Activated naive CD8-positive, alpha-beta T cell (primary cell): ENCODE results near the gene CDON.

ENCODE experiments used
- H3K27ac Mint-ChIP-seq: one replicate; pipeline ENCODE4 v1.8.0; 2021; ENCODE audit warnings: mixed read lengths
- H3K27me3 Mint-ChIP-seq: one replicate; pipeline ENCODE4 v1.8.0; 2021; ENCODE audit warnings: mixed read lengths
- H3K36me3 Mint-ChIP-seq: one replicate; pipeline ENCODE4 v1.8.0; 2021; ENCODE audit warnings: mixed read lengths
- H3K4me1 Mint-ChIP-seq: one replicate; pipeline ENCODE4 v1.8.0; 2021; ENCODE audit warnings: low read depth, mixed read lengths
- H3K4me3 Mint-ChIP-seq: one replicate; pipeline ENCODE4 v1.8.0; 2021; ENCODE audit warnings: mild to moderate bottlenecking, mixed read lengths
- H3K9me3 Mint-ChIP-seq: one replicate; pipeline ENCODE4 v1.8.0; 2021; ENCODE audit warnings: low read depth, mixed read lengths

The CDON gene

DNA sequence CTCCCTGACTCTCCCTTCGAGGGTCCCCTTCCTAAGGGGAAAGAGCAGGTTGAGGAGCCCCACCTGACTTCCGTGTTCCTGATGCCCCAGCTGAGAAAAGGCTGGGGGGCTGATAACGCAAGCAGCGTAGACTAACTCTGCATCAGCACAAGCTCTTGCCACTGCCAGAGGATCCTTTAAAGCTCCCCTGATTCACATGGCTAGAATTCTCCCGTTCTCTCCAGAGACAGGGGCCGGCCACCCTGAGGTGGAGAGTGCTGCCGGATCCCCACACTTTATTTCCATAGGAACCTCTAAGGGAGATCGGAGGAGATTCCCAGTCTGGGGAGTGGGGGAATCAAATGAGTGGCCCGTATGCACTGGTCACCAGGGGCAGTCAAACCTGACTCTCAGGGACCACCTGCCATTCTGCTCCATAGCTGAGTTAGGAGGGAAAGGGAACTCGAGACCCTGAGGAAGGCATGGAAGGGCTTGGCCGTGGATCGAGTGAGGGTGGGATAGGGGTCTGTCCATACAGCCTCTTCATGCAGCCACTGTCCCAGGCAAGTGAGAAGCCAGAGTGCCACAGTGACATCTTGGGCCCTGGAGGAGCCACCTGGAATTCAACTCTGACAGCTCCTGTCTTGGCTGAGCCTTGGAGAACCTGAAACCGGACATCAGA is 118.2 kb downstream of the CDON start:
- no peaks in the 10 kb centered on the region for H3K9me3 Mint-ChIP-seq
- H3K4me1 Mint-ChIP-seq: peaks cover 6% of the 10 kb centered on the region
- H3K27ac Mint-ChIP-seq: no peak overlapping the region
- H3K36me3 Mint-ChIP-seq: no peaks in the 10 kb centered on the region
- H3K4me3 Mint-ChIP-seq: no peak overlapping the region
- H3K27me3 Mint-ChIP-seq: no peaks in the 10 kb centered on the region

DNA sequence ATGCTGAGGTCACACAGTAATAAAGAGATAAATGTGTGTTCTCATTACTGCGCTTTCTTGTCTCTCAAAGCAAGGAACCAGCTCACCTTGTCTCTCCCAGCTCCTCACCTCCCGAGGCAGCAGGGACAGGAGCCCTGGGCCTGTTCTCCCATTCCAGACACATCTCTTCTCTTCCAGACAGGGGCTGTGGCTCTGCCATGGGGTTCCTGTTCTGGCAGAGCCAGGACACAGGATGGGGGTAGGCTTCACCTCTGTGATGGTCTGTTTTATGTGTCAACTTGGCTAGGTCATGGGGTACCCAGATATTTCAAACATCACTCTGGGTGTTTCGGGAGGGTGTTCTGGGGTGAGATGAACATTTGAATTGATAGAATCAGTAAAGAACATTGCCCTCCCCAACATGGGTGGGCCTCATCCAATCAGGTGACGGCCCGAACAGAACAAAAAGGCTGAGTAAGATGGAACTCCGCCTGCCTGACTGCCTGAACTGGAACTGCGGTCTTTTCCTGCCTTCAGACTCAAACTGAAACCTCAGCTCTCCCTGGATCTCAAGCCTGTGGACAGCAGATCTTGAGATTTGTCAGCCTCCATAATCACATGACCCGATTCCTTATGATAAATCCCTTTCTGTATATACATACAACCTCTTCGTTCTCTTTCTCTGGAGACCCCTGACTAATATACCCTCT is 118.9 kb downstream of the CDON start:
- peaks cover 8% of the 10 kb centered on the region for H3K4me1 Mint-ChIP-seq
- no peaks in the 10 kb centered on the region for H3K27me3 Mint-ChIP-seq
- H3K4me3 Mint-ChIP-seq: no peak overlapping the region
- no peaks in the 10 kb centered on the region for H3K36me3 Mint-ChIP-seq
- H3K9me3 Mint-ChIP-seq: no peaks in the 10 kb centered on the region
- no peak overlapping the region for H3K27ac Mint-ChIP-seq

DNA sequence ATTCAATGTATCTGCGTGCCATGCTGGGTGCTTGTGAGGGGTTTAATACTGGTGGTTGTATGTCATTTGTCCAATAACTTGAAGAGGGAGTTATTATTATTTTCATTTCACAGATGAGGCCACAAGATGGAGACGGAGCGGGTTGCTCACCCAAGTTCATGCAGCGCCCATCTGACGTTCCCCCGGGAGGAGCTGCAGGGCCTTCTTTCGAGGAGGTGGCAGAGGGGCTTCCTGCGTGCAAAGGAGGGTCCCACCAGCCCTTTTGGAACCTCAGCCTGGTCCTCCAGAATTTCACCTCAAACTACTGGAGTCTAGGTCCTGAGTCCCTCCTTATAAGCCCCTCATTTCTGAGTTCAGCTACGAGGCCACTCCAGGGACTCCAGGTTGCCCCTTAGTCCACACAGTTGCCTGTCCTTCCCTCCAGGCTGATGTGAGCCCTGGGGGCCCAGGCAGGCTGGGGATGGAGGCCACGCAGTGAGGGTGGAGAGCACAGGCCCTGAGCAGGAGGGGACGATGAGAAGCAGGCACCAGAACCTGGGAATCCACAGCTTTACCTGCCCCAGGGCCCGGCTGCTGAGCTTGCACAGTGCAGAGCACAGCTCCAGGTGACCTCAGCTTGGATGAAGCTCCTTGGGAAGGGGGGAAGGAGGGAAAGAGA is 119.8 kb downstream of the CDON start:
- Mint-ChIP-seq H3K9me3 (no peaks in the 10 kb centered on the region), H3K36me3 (no peaks in the 10 kb centered on the region), H3K27ac (no peak overlapping the region)

DNA sequence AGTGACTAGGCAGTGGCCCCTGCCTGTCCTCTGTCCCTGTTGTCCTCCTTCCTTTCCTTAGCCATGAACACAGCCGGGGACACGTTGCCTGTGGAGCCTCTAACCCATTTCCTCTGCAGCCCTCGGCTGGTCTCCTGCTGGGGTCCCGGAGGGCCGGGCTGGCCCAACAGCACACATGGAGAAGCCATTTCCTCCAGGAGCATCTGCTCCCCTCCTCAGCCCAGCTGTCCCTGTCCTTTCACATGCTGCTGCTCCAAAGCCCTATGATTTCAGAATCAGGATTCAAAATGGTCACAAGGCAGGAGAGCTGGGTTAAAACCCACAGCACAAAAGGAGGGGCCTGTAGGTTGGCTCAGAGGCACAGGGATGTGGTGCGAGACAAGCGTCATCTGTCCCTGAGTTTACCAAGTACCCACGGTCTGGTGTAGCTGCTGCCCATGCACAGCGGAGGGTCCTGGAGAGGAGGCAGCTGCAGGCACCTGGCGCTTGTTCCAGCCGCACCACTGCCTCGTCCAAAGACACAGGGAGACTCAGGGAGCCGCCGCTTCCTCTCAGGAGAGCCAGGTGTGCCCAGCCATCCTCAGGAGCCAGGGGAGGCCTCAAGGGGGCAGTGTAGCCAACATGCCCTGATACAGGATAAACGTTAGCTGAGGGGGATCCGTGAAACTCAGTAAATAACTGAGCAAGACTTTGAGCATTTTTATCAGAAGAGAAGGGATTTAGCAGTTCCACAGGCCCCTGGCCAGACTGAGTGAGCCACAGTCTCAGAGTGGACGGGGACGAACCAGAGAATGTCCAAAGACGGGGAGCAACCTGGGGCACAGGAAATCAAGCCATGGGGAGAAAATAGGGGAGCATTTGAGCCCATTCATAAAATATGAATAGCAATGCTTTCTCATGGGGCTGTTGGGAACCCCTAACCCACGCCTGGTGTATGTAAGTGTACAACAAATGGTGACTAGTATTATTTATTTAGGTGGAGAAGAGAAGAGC is 120.8 kb downstream of the CDON start:
- no peaks in the 10 kb centered on the region for H3K27me3 Mint-ChIP-seq
- no peaks in the 10 kb centered on the region for H3K9me3 Mint-ChIP-seq
- peaks cover 13% of the 10 kb centered on the region for H3K4me1 Mint-ChIP-seq
- no peak overlapping the region for H3K27ac Mint-ChIP-seq
- H3K4me3 Mint-ChIP-seq: no peak overlapping the region
- no peaks in the 10 kb centered on the region for H3K36me3 Mint-ChIP-seq

More for the DNA sequence above, 119.8 kb downstream of the CDON start:
- peaks cover 13% of the 10 kb centered on the region for H3K4me1 Mint-ChIP-seq
- no peak overlapping the region for H3K4me3 Mint-ChIP-seq
- H3K27me3 Mint-ChIP-seq: no peaks in the 10 kb centered on the region

DNA sequence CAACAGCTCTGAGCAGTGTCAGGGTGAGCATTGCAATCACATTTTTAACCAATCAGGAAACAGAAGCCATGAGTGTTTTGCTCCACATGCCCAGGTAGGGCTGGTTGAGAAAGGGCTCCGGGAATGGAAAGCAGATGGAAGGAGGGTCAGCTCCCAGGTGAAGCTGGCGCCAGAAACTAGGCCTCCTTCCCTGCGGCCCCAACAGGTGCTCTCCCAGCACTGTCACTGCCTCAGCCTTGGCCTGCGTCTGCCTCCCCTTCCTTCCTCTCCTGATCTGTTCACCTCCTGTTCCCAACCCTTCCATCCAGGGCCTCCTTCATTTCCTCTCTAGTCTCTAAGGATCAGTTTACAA is 121.4 kb downstream of the CDON start:
- H3K4me3 Mint-ChIP-seq: no peak overlapping the region
- no peaks in the 10 kb centered on the region for H3K36me3 Mint-ChIP-seq
- no peaks in the 10 kb centered on the region for H3K27me3 Mint-ChIP-seq
- peaks cover 13% of the 10 kb centered on the region for H3K4me1 Mint-ChIP-seq
- no peaks in the 10 kb centered on the region for H3K9me3 Mint-ChIP-seq
- H3K27ac Mint-ChIP-seq: no peak overlapping the region

DNA sequence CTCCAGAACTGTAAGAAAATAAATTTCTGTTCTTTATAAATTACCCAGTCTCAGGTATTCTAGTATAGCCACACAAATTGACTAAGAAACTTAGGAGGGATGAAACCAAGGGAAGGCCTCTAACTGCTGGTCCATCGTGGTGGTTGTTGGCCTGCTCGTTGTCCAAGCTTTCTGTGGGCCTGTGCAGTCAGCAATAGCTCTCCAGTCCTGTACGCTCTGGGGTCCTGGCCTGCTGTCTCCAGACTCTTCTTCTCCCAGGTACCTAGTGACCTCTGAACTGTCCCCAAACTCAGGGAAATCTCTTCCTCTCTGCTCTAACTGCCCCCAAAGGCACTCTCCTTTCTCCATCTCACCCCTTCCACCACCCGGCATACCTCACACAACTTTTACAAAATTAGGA is 122.5 kb downstream of the CDON start:
- Mint-ChIP-seq H3K36me3 (no peaks in the 10 kb centered on the region), H3K4me1 (peaks cover 13% of the 10 kb centered on the region), H3K27me3 (no peaks in the 10 kb centered on the region), H3K4me3 (no peak overlapping the region), H3K9me3 (no peaks in the 10 kb centered on the region), H3K27ac (no peak overlapping the region)

DNA sequence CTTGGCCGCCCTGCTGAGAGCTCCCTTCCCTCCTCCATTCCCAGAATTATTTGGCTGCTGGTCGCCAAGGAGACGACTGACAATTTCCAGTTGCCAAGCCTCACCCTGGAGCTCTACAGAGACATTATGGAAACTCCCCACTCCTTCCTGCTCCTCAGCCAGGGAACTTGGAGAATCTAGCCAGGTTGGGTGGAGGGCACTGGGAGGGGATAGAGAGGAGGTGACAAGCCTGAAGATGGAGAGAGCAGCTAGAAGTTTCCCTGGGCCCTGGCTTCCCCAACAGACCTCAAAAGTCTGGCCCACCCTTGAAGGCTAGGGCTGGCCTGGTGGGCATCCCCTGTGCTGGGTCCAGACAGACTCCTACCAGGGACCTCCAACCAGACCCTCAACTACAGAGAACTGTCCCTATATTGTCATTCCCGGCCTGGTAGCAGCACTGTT is 123.6 kb downstream of the CDON start:
- H3K36me3 Mint-ChIP-seq: no peaks in the 10 kb centered on the region
- H3K27me3 Mint-ChIP-seq: no peaks in the 10 kb centered on the region
- H3K4me3 Mint-ChIP-seq: no peak overlapping the region
- no peak overlapping the region for H3K27ac Mint-ChIP-seq
- H3K9me3 Mint-ChIP-seq: no peaks in the 10 kb centered on the region
- H3K4me1 Mint-ChIP-seq: peaks cover 13% of the 10 kb centered on the region

DNA sequence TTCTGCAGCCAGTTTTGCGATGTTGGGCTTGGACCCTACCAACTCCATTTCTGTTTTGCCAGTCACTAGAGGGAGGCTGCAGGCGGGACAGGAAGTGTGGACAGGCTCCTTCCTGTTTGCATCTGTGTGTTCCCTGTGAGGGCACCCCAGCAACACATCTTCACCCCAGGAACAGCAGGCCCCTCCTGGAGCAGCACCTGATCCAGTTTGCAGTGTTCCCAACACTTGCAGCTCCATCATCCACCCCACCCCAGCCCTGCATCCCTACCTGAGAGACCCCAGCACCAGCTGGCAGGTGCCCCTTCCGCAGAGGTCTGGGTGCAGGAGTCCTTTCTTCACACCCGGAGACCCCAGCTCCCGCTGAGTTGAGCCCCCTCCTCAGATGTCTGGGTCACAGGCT is 124.2 kb downstream of the CDON start:
- no peak overlapping the region for H3K27ac Mint-ChIP-seq
- H3K27me3 Mint-ChIP-seq: no peaks in the 10 kb centered on the region
- no peak overlapping the region for H3K4me3 Mint-ChIP-seq
- H3K36me3 Mint-ChIP-seq: no peaks in the 10 kb centered on the region
- H3K9me3 Mint-ChIP-seq: no peaks in the 10 kb centered on the region
- peaks cover 14% of the 10 kb centered on the region for H3K4me1 Mint-ChIP-seq

DNA sequence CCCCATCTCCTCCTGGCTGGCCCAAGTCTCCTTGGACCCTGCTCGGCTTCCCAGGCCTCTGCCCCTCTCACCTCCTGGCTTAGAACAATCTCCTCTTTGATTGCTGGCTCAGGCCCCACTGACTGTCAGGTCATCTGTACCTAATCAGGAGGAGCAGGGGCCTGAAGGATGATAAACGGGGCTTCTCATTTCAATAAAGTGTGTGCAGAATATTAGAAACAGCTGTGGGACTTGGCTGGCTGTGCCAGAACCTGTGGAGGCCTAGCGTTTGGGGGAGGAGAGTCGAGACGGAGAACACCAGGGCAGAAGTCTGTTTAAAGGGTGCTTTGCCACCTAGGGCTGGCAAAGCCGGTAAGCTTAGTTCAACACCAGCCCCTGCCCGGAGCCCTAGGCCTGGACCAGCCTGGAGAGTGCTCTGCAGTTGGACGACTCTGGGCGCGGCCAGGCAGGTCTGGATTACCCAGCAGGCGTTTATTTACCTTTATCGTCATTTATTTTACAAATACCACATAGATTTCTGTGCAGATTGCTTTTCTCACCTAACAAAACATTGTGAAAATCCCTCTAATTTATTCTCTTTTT is 127.0 kb downstream of the CDON start:
- Mint-ChIP-seq H3K27ac (no peak overlapping the region), H3K4me3 (no peak overlapping the region), H3K4me1 (peaks cover 13% of the 10 kb centered on the region)

DNA sequence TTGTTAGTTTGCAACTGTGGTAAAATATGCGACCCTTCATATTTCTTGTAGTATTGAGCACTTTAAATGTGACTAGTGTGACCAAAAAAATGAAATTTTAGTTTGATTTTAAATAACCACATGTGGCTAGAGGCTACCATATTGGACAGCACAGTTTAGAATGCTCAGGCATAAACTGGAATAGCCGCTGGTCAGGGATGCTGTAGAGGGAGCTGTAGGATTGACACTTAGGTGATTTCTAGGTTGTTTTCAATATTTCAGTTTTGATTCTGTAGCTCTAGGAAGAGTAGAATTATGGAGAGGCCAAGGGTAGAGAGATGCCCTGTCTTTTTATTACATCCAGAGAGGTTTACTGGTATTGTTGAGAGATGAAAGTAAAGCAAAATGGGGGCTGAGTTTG is 127.6 kb downstream of the CDON start:
- peaks cover 3% of the 10 kb centered on the region for H3K27me3 Mint-ChIP-seq
- no peaks in the 10 kb centered on the region for H3K9me3 Mint-ChIP-seq
- no peak overlapping the region for H3K4me3 Mint-ChIP-seq
- no peak overlapping the region for H3K27ac Mint-ChIP-seq
- H3K36me3 Mint-ChIP-seq: no peaks in the 10 kb centered on the region
- H3K4me1 Mint-ChIP-seq: peaks cover 13% of the 10 kb centered on the region

More for the DNA sequence above, 127.0 kb downstream of the CDON start:
- Mint-ChIP-seq H3K36me3 (no peaks in the 10 kb centered on the region), H3K9me3 (no peaks in the 10 kb centered on the region), H3K27me3 (peaks cover 3% of the 10 kb centered on the region)

DNA sequence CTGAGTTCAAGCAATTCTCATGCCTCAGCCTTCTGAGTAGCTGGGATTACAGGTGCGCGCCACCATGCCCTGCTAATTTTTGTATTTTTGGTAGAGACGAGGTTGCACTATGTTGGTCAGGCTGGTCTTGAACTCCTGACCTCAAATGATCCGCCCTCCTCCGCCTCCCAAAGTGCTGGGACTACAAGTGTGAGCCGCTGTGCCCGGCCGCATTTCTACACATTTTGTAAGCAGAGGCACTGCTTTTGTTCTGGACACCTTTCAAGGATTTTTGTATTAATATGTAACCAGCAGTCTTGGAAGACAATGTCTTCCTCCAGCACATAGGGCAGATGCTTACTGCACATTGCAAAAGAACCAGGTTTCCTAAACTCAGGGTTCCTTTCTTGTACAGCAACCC is 128.2 kb downstream of the CDON start:
- Mint-ChIP-seq H3K36me3 (no peaks in the 10 kb centered on the region), H3K27ac (no peak overlapping the region), H3K9me3 (no peaks in the 10 kb centered on the region), H3K4me1 (peaks cover 13% of the 10 kb centered on the region), H3K4me3 (no peak overlapping the region), H3K27me3 (peaks cover 7% of the 10 kb centered on the region)

DNA sequence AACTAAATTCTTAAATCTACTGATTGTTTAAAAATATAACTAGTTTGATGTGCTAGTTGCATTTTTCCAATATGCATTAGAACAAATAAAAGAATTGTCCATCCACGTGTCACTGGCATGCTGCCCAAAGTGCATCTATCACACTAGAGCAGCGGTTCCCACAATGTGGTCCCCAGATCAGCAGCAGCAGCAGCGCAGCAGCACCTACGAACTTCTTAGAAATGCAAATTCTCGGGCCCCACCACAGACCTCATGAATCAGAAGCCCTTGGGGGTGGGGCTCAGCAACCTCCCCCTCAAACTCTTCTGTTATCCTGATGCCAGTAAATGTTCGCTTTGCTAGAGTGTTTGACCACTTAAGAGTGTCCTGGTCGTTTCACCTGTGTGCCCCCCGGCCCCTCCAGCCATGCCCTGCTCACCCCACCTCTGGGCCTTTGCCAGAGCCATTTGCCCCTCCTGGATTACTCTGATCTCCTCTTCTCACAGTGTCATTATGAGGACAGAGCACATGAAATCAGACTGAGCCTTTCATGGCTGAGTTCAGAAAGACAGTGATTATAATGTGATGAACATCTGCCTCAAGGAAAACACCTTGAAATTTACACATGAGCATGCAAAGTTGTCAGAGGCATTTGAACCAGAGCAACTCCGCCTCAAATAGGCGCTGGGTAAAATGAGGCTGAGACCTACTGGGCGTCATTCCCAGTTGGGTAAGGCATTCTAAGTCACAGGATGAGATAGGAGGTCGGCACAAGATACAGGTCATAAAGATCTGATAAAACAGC is 129.4 kb downstream of the CDON start:
- Mint-ChIP-seq H3K9me3 (no peaks in the 10 kb centered on the region), H3K4me1 (peaks cover 7% of the 10 kb centered on the region), H3K4me3 (no peak overlapping the region), H3K27ac (no peak overlapping the region), H3K27me3 (peaks cover 10% of the 10 kb centered on the region), H3K36me3 (no peaks in the 10 kb centered on the region)

DNA sequence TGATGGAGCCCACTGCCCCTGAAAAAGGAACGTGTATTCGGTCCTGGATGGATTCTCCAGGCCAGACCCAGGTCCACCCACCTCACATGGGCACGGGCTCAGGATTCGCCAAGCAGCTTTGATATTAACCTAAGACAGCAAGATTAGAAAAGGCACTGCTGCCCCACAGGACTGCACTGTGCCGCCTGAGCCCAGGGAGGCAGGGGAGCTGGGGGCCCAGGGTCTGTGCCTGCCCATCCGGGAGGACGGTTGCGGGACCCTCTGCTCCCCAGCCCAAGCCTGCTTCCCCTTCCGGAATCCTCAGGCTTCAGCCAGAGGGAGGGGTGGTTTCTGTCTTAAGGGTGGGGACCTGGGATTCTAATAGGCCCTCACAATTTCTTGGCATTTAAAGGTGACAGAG is 130.4 kb downstream of the CDON start:
- H3K4me3 Mint-ChIP-seq: no peak overlapping the region
- no peaks in the 10 kb centered on the region for H3K9me3 Mint-ChIP-seq
- H3K36me3 Mint-ChIP-seq: no peaks in the 10 kb centered on the region
- no peak overlapping the region for H3K27ac Mint-ChIP-seq
- peaks cover 10% of the 10 kb centered on the region for H3K27me3 Mint-ChIP-seq
- H3K4me1 Mint-ChIP-seq: peaks cover 6% of the 10 kb centered on the region

DNA sequence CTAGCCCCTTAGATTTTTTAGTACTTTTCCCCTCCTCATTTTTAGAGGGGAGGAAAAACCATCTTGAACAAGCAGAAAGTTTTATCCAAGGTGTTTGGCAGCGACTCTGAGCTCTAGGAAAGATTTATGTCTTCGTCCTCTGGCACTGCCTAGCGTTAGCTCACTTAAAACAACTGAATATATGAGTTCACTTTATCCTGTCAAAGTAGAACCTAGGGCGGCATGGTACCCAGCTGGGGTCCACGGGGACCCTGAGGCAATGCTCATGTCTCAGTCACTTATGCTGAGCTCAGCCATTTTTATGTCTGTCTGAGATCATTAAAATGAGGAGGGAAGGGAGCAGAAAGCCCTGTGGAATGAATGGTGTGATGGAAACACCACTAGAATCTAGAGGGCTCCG is 131.0 kb downstream of the CDON start:
- Mint-ChIP-seq H3K4me1 (peaks cover 6% of the 10 kb centered on the region), H3K36me3 (no peaks in the 10 kb centered on the region), H3K9me3 (no peaks in the 10 kb centered on the region), H3K27ac (no peak overlapping the region), H3K27me3 (peaks cover 10% of the 10 kb centered on the region), H3K4me3 (no peak overlapping the region)
